ENCODE data around the gene KIAA0040.

- no peak for TF ChIP-seq POU6F1 (CRISPR knock-in tag; IDR thresholded peaks at IDR 0.05; ENCODE audit: borderline replicate concordance, low read depth)
- no peak for TF ChIP-seq CREB5 (CRISPR knock-in tag; IDR thresholded peaks at IDR 0.05; ENCODE audit: low read depth)
- TF ChIP-seq ZFP30 (CRISPR knock-in tag; IDR thresholded peaks at IDR 0.05) = no peak
- TF ChIP-seq ZFP3 (CRISPR knock-in tag; IDR thresholded peaks at IDR 0.05) = no peak
- no peak for TF ChIP-seq SNAI2 (CRISPR knock-in tag; IDR thresholded peaks at IDR 0.05)
Observed at GRCh38 chr1:175155936-175156335, 36.6 kb downstream of the KIAA0040 start.
